PFSK-1 (cell line): ENCODE measurements around the gene PIP4K2A.

Experiments
- POLR2AphosphoS5 ChIP-seq: IDR thresholded peaks from 2 replicates; pipeline ENCODE4 v1.6.1; 2012; ENCODE audit warnings: low read depth, mild to moderate bottlenecking, control low read depth, low read length, moderate library complexity
- TAF1 ChIP-seq: IDR thresholded peaks from 2 replicates; pipeline ENCODE4 v1.6.1; 2012; ENCODE audit warnings: low read length, control low read depth, borderline replicate concordance; ENCODE audit not compliant: insufficient read depth

- TF ChIP-seq POLR2AphosphoS5, result no peak
- TF ChIP-seq TAF1, result no peak
Measured at GRCh38 chr10:22727112-22727511, 12.7 kb upstream of the PIP4K2A start.
